IMR-90 (cell line): ENCODE measurements around the gene STPG1. TPM values are rescaled to one million over a fixed set of nuclear protein-coding genes. Genes with fewer than 3 reads are reported as not detected.

Experiments used
- ATAC-seq: fragments of 200-7000 bp; cut with Tn5 transposase; 2 replicates; pipeline ENCODE4 v1.9.1; 2020; ENCODE audit warnings: low read depth, mild to moderate bottlenecking, moderate library complexity
- BruUV-seq: library from RNA; stranded (reverse); fragments of 400-500 nt; replicated peaks from 2 replicates; lab custom pipeline; 2021; lab: Mats Ljungman, UMichigan
- CTCF ChIA-PET: fragments of 300-600 bp; formaldehyde crosslinking; extraction: SDS; loops from one replicate; lab custom pipeline; 2021; ENCODE audit warnings: antibody characterized with exemption; lab: Yijun Ruan, JAX
- POLR2A ChIA-PET: fragments of 300-600 bp; sonication (Branson Sonifier 250); formaldehyde crosslinking; loops from one replicate; lab custom pipeline; 2022; ENCODE audit warnings: antibody characterized with exemption; ENCODE audit not compliant: unreplicated experiment; lab: Charles Lee
- DNase-seq: peaks from one replicate; pipeline ENCODE4 v3.0.0; 2013
- H2AFZ ChIP-seq: replicated peaks from 2 replicates; pipeline ENCODE3; 2013; ENCODE audit warnings: low read length, mild to moderate bottlenecking; ENCODE audit not compliant: poor library complexity
- H2AK5ac ChIP-seq: 2 replicates; pipeline ENCODE4 v1.6.1; 2013; ENCODE audit warnings: low read depth, low read length, inconsistent platforms
- H2AK9ac ChIP-seq: replicated peaks from 2 replicates; pipeline ENCODE3; 2013; ENCODE audit warnings: mild to moderate bottlenecking, low read depth, low read length, moderate library complexity; ENCODE audit not compliant: poor library complexity
- H2BK120ac ChIP-seq: 2 replicates; pipeline ENCODE4 v1.6.1; 2013; ENCODE audit warnings: low read depth, low read length, inconsistent platforms
- H2BK15ac ChIP-seq: 3 replicates; pipeline ENCODE4 v1.6.1; 2013; ENCODE audit warnings: low read depth, low read length, inconsistent platforms
- H2BK20ac ChIP-seq: 2 replicates; pipeline ENCODE4 v1.6.1; 2013; ENCODE audit warnings: low read depth, mild to moderate bottlenecking, inconsistent platforms, low read length, moderate library complexity
- H2BK5ac ChIP-seq: 2 replicates; pipeline ENCODE4 v1.6.1; 2013; ENCODE audit warnings: mild to moderate bottlenecking, low read depth, low read length, inconsistent platforms; ENCODE audit not compliant: poor library complexity, severe bottlenecking
- H3K14ac ChIP-seq: replicated peaks from 2 replicates; pipeline ENCODE4 v1.6.1; 2013; ENCODE audit warnings: low read depth, low read length, inconsistent platforms
- H3K18ac ChIP-seq: 2 replicates; pipeline ENCODE4 v1.6.1; 2013; ENCODE audit warnings: low read depth, low read length, control low read depth
- H3K23ac ChIP-seq: 2 replicates; pipeline ENCODE4 v1.6.1; 2013; ENCODE audit warnings: low read depth, low read length, inconsistent platforms
- H3K27ac ChIP-seq: 2 replicates; pipeline ENCODE4 v1.5.1; 2013; ENCODE audit warnings: mild to moderate bottlenecking, control low read depth, low read length; ENCODE audit not compliant: insufficient read depth
- H3K27me3 ChIP-seq: 2 replicates; pipeline ENCODE4 v1.6.1; 2013; ENCODE audit warnings: low read length; ENCODE audit not compliant: control insufficient read depth, insufficient read depth
- H3K36me3 ChIP-seq: 2 replicates; pipeline ENCODE4 v1.6.1; 2013; ENCODE audit warnings: low read length, mixed read lengths; ENCODE audit not compliant: control insufficient read depth, insufficient read depth
- H3K4ac ChIP-seq: 2 replicates; pipeline ENCODE4 v1.6.1; 2013; ENCODE audit warnings: low read depth, low read length, inconsistent platforms
- H3K4me1 ChIP-seq: 2 replicates; pipeline ENCODE4 v1.6.1; 2013; ENCODE audit warnings: low read length, mixed read lengths; ENCODE audit not compliant: control insufficient read depth, insufficient read depth
- H3K4me2 ChIP-seq: 2 replicates; pipeline ENCODE4 v1.6.1; 2013; ENCODE audit warnings: low read depth, mild to moderate bottlenecking, control low read depth, low read length, moderate library complexity
- H3K4me3 ChIP-seq: 2 replicates; pipeline ENCODE4 v1.5.1; 2013; ENCODE audit warnings: low read depth, mild to moderate bottlenecking, control low read depth, low read length, moderate library complexity; ENCODE audit not compliant: insufficient read depth
- H3K56ac ChIP-seq: 2 replicates; pipeline ENCODE4 v1.6.1; 2013; ENCODE audit warnings: low read length, inconsistent platforms; ENCODE audit not compliant: insufficient read depth; ENCODE audit errors: extremely low read depth
- H3K79me1 ChIP-seq, 2 experiments: 2 replicates each; pipeline ENCODE4 v1.6.1; 2013; ENCODE audit warnings: low read length in 2 of 2, inconsistent platforms in 1 of 2, low read depth in 1 of 2
- H3K9ac ChIP-seq: 2 replicates; pipeline ENCODE4 v1.6.1; 2013; ENCODE audit warnings: low read depth, low read length, control low read depth
- H3K9me1 ChIP-seq: 2 replicates; pipeline ENCODE4 v1.6.1; 2013; ENCODE audit warnings: low read length, inconsistent platforms; ENCODE audit not compliant: insufficient read depth
- H3K9me3 ChIP-seq: 2 replicates; pipeline ENCODE4 v1.6.1; 2013; ENCODE audit warnings: low read length; ENCODE audit not compliant: control insufficient read depth, insufficient read depth
- H4K20me1 ChIP-seq: 2 replicates; pipeline ENCODE4 v1.6.1; 2013; ENCODE audit warnings: low read length, inconsistent platforms; ENCODE audit not compliant: insufficient read depth
- H4K5ac ChIP-seq: 2 replicates; pipeline ENCODE4 v1.6.1; 2013; ENCODE audit warnings: mild to moderate bottlenecking, low read depth, low read length, control low read depth
- H4K8ac ChIP-seq, 2 experiments: 2 replicates each; pipeline ENCODE4 v1.6.1; 2013; ENCODE audit warnings: low read depth in 2 of 2, low read length in 2 of 2, control low read depth in 1 of 2, inconsistent platforms in 1 of 2
- H4K91ac ChIP-seq: 2 replicates; pipeline ENCODE4 v1.6.1; 2013; ENCODE audit warnings: low read depth, low read length, inconsistent platforms; ENCODE audit not compliant: insufficient read depth
- BHLHE40 ChIP-seq: fragments of 150-350 bp; IDR thresholded peaks from 2 replicates; pipeline ENCODE4 v1.6.1; 2016; ENCODE audit warnings: mild to moderate bottlenecking, low read depth, low read length
- CEBPB ChIP-seq: IDR thresholded peaks from 2 replicates; pipeline ENCODE4 v1.6.1; 2012; ENCODE audit warnings: low read depth, low read length, improper control_type of control experiment
- CHD1 ChIP-seq: IDR thresholded peaks from 2 replicates; pipeline ENCODE4 v1.6.1; 2012; ENCODE audit warnings: low read depth, low read length, improper control_type of control experiment
- CTCF ChIP-seq: conservative IDR thresholded peaks from 2 replicates; pipeline ENCODE4 v1.5.1; 2012; ENCODE audit warnings: mild to moderate bottlenecking, low read depth, low read length, improper control_type of control experiment
- ELK1 ChIP-seq: fragments of 150-350 bp; IDR thresholded peaks from 2 replicates; pipeline ENCODE4 v1.6.1; 2016; ENCODE audit warnings: low read depth, mild to moderate bottlenecking, low read length, moderate library complexity, borderline replicate concordance
- FOS ChIP-seq: fragments of 150-350 bp; IDR thresholded peaks from 2 replicates; pipeline ENCODE4 v1.6.1; 2016; ENCODE audit warnings: low read depth, low read length
- MAFK ChIP-seq: IDR thresholded peaks from 2 replicates; pipeline ENCODE4 v1.6.1; 2012; ENCODE audit warnings: low read depth, low read length, improper control_type of control experiment
- MAZ ChIP-seq: IDR thresholded peaks from 2 replicates; pipeline ENCODE4 v1.6.1; 2012; ENCODE audit warnings: low read depth, mild to moderate bottlenecking, low read length, improper control_type of control experiment, moderate library complexity, borderline replicate concordance
- MXI1 ChIP-seq: IDR thresholded peaks from 2 replicates; pipeline ENCODE4 v1.6.1; 2012; ENCODE audit warnings: low read depth, mild to moderate bottlenecking, low read length, moderate library complexity, borderline replicate concordance
- NFE2L2 ChIP-seq: fragments of 150-350 bp; IDR thresholded peaks from 2 replicates; pipeline ENCODE4 v1.6.1; 2016; ENCODE audit warnings: low read depth, mild to moderate bottlenecking, low read length
- POLR2A ChIP-seq: IDR thresholded peaks from 2 replicates; pipeline ENCODE4 v1.6.1; 2012; ENCODE audit warnings: mild to moderate bottlenecking, low read depth, low read length
- RAD21 ChIP-seq: IDR thresholded peaks from 2 replicates; pipeline ENCODE4 v1.6.1; 2012; ENCODE audit warnings: low read length, improper control_type of control experiment
- RCOR1 ChIP-seq: IDR thresholded peaks from 2 replicates; pipeline ENCODE4 v1.6.1; 2012; ENCODE audit warnings: mild to moderate bottlenecking, low read length, improper control_type of control experiment; ENCODE audit not compliant: insufficient replicate concordance
- RFX5 ChIP-seq: IDR thresholded peaks from 2 replicates; pipeline ENCODE4 v1.8.0; 2012; ENCODE audit warnings: low read depth, mild to moderate bottlenecking, low read length, moderate library complexity
- SMC3 ChIP-seq: fragments of 150-350 bp; IDR thresholded peaks from 2 replicates; pipeline ENCODE4 v1.6.1; 2016; ENCODE audit warnings: low read depth, mild to moderate bottlenecking, antibody characterized with exemption, low read length, moderate library complexity
- USF2 ChIP-seq: fragments of 150-350 bp; IDR thresholded peaks from 2 replicates; pipeline ENCODE4 v1.6.1; 2017; ENCODE audit warnings: mild to moderate bottlenecking, antibody characterized with exemption, low read length, low read depth
- WGBS, 2 experiments: methylation state at CpG; one replicate each; pipeline versions ENCODE4 v1.1.5 to v1.1.7; 2013; ENCODE audit warnings: missing lambda C conversion rate in 2 of 2; ENCODE audit not compliant: insufficient read length in 1 of 2; ENCODE audit errors: extremely low coverage in 2 of 2; 5-methylcytosine and 5-hydroxymethylcytosine counted together
- dilution Hi-C: fragments of 300-500 bp; cut with HindIII; formaldehyde crosslinking; loops from one replicate; pipeline ENCODE4 v1.14.3; 2018; ENCODE audit warnings: low sequenced_read_pairs; ENCODE audit not compliant: unreplicated experiment
- in situ Hi-C: fragments of 300-500 bp; cut with MboI; formaldehyde crosslinking; loops from 3 replicates; pipeline ENCODE4 v1.14.3; 2019; ENCODE audit warnings: low sequenced_read_pairs, inconsistent platforms, mixed read lengths
- intact Hi-C: fragments of 100-400 bp; cut with micrococcal nuclease; formaldehyde crosslinking; loops from 2 replicates; pipeline ENCODE4 v1.10.0; 2022
- polyA plus RNA-seq, 3 experiments: library from polyadenylated mRNA; depleted of rRNA; stranded (reverse); fragments of >200 nt; gene quantifications; 2 replicates each; pipeline ENCODE4 v1.2.3, GENCODE V29; 2012; ENCODE audit warnings: low replicate concordance in 1 of 3
- total RNA-seq: library from RNA; depleted of rRNA; stranded (reverse); fragments of >200 nt; gene quantifications from 2 replicates; pipeline ENCODE4 v1.2.3, GENCODE V29; 2012

Gene STPG1
- total and polyA plus RNA-seq, 2 of the 4 experiments (the other 2 are of a cell fraction) = 3.0 to 6.5 TPM

GRCh38 chr1:24425441-24425840 lies 11.9 kb upstream of the STPG1 start:
- TF ChIP-seq FOS (no peak), MAZ (no peak), POLR2A (no peak), USF2 (no peak), NFE2L2 (no peak), RFX5 (no peak), MXI1 (no peak), SMC3 (no peak), CEBPB (no peak), ELK1 (no peak), MAFK (no peak), CHD1 (no peak), BHLHE40 (no peak), RCOR1 (no peak), CTCF (no peak), RAD21 (no peak)
- no TSS peak for BruUV-seq

More at GRCh38 chr1:24425441-24425840, 11.9 kb upstream of the STPG1 start:
- H4K5ac ChIP-seq = no peak overlapping the region
- H3K27me3 ChIP-seq = no peaks in the 10 kb centered on the region
- H3K56ac ChIP-seq = no peak overlapping the region
- H2BK120ac ChIP-seq = no peak overlapping the region
- no peak overlapping the region for H3K4me2 ChIP-seq
- no peak overlapping the region for H2BK15ac ChIP-seq
- no peak overlapping the region for H2AFZ ChIP-seq
- H3K4ac ChIP-seq = no peak overlapping the region
- CTCF ChIA-PET = no interaction called here
- WGBS, 2 experiments = no CpG with 5 or more reads among the region's 3 CpGs
- POLR2A ChIA-PET = no interaction called here
- peaks cover 44 to 56% of the 10 kb centered on the region in 2 experiments; a peak in 3 of 4 replicates for H3K79me1 ChIP-seq
- no peak overlapping the region for H3K27ac ChIP-seq
- no peak overlapping the region for H3K9ac ChIP-seq
- no peak overlapping the region for H2BK5ac ChIP-seq
- no peak overlapping the region for H3K14ac ChIP-seq
- no peaks in the 10 kb centered on the region for H3K4me1 ChIP-seq
- intact Hi-C loops = no loop called here
- in situ Hi-C loops = no loop called here
- H3K18ac ChIP-seq = no peak overlapping the region
- peaks cover 12% of the 10 kb centered on the region for H3K9me1 ChIP-seq
- peaks cover 15% of the 10 kb centered on the region; the same call in 1 of the 2 replicates for H3K36me3 ChIP-seq
- H4K91ac ChIP-seq = no peak overlapping the region
- no peak overlapping the region for H3K23ac ChIP-seq
- H2AK9ac ChIP-seq = no peak overlapping the region
- H4K8ac ChIP-seq = no peak overlapping the region
- 0 out of 2 replicates have a peak, but pooled peaks cover 2% of the 10 kb centered on the region for H4K20me1 ChIP-seq
- no peaks in the 10 kb centered on the region for H3K9me3 ChIP-seq
- no peak overlapping the region for H3K4me3 ChIP-seq
- dilution Hi-C loops = no loop called here
- DNase-seq = no peak
- no peak for ATAC-seq
- H2BK20ac ChIP-seq = no peak overlapping the region
- no peak overlapping the region for H2AK5ac ChIP-seq
